GM06990 (cell line): ENCODE measurements around the gene CMKLR1.

Experiments
- DNase-seq: peaks from one replicate; pipeline ENCODE4 v3.0.0-alpha.2; 2011; ENCODE audit not compliant: insufficient read length; ENCODE audit errors: extremely low read depth
- H3K27me3 ChIP-seq: replicated peaks from 2 replicates; pipeline ENCODE4 v1.6.0; 2011; ENCODE audit warnings: low read length; ENCODE audit not compliant: control insufficient read depth, insufficient read depth
- H3K36me3 ChIP-seq: 2 replicates; pipeline ENCODE4 v1.5.1; 2011; ENCODE audit warnings: low read length; ENCODE audit not compliant: control insufficient read depth, insufficient read depth
- H3K4me3 ChIP-seq: replicated peaks from 2 replicates; pipeline ENCODE4 v1.5.1; 2011; ENCODE audit warnings: low read depth, mild to moderate bottlenecking, control low read depth, low read length
- TF ChIP-seq, protein P1 (sequence below): IDR thresholded peaks from 2 replicates; pipeline ENCODE4 v1.5.1; 2011; ENCODE audit warnings: low read length, control low read depth, mild to moderate bottlenecking, inconsistent platforms; ENCODE audit not compliant: insufficient read depth, poor library complexity, severe bottlenecking

Gene CMKLR1

DNA sequence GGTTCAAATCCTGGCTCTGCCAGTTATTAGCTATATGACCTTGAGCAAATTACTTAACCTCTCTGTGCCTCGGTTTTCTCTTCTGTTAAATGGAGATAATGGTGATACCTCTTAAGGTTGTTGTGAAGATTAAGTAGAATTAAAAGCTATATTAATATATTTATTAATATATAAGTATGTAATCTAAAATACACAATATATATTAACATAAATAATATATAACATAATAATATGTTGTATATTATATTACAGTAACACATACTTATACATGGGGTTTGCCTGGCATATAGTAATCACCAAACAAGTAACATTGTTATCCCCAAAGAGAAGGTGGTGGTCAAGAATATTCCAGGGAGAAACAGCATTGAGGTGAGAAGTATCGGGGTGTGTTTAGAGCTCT lies 92.0 kb downstream of the CMKLR1 start:
- TF ChIP-seq, protein P1, sequence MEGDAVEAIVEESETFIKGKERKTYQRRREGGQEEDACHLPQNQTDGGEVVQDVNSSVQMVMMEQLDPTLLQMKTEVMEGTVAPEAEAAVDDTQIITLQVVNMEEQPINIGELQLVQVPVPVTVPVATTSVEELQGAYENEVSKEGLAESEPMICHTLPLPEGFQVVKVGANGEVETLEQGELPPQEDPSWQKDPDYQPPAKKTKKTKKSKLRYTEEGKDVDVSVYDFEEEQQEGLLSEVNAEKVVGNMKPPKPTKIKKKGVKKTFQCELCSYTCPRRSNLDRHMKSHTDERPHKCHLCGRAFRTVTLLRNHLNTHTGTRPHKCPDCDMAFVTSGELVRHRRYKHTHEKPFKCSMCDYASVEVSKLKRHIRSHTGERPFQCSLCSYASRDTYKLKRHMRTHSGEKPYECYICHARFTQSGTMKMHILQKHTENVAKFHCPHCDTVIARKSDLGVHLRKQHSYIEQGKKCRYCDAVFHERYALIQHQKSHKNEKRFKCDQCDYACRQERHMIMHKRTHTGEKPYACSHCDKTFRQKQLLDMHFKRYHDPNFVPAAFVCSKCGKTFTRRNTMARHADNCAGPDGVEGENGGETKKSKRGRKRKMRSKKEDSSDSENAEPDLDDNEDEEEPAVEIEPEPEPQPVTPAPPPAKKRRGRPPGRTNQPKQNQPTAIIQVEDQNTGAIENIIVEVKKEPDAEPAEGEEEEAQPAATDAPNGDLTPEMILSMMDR: no peak
- DNase-seq: no peak
- Histone ChIP-seq H3K36me3 (no peaks in the 10 kb centered on the region), H3K27me3 (no peaks in the 10 kb centered on the region; the same call in none of the 2 replicates), H3K4me3 (no peak overlapping the region)

DNA sequence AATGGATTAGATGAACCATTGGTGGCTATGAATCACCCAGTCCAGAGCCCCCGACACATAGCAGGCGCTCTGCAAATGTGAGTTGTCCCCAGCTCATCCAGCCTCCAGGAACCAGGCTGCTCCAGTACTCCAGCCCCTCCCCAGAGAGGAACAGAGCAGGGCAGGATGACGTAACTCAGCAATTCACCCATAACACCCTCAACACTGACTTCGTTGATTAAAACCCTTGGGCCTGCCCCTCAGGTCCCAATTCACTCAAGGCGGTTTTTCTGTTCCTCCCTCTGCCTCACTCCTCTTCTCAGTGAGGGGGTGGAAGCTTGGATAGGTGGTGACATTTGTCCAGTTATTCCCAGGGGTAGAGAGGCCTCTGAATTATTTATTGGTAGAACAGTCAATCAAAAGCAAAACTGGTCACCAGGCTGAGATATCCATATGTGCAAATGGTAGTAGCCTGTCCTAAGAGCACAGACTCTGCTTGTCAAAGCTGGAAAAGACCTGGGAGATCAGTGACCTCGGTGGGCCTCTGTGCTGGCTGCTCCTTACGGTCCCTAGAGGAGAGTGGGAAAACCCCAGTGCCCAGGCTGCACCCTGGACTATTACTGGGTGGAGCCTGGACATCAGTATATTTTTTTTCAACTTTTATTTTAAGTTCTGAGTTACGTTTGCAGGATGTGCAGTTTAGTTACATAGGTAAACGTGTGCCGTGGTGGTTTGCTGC lies 97.0 kb downstream of the CMKLR1 start:
- no peak overlapping the region for H3K4me3 ChIP-seq
- no peak for DNase-seq
- no peaks in the 10 kb centered on the region for H3K36me3 ChIP-seq
- H3K27me3 ChIP-seq: no peaks in the 10 kb centered on the region; the same call in none of the 2 replicates
- TF ChIP-seq, protein P1: no peak

DNA sequence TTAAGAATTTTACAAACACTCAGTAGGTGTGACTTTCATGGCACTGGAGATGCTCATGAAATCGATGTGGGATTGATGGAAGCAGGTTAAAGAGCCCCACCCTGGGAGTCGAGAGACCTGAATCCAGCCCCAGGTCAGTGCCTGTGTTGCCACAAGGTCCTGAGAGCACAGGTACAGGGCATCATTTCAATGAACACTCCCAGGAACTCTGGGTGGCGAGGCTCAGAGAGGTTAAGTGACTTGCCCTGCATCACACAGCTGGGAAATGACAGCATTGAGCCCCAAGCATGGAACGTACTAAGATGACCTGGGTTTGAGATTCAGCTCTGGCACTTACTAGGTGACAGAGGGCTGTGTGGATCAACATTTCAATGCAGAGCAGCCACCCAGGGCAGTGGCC lies 98.2 kb downstream of the CMKLR1 start:
- Histone ChIP-seq H3K36me3 (no peaks in the 10 kb centered on the region), H3K27me3 (no peaks in the 10 kb centered on the region; the same call in none of the 2 replicates), H3K4me3 (no peak overlapping the region)
- TF ChIP-seq, protein P1: no peak
- no peak for DNase-seq

DNA sequence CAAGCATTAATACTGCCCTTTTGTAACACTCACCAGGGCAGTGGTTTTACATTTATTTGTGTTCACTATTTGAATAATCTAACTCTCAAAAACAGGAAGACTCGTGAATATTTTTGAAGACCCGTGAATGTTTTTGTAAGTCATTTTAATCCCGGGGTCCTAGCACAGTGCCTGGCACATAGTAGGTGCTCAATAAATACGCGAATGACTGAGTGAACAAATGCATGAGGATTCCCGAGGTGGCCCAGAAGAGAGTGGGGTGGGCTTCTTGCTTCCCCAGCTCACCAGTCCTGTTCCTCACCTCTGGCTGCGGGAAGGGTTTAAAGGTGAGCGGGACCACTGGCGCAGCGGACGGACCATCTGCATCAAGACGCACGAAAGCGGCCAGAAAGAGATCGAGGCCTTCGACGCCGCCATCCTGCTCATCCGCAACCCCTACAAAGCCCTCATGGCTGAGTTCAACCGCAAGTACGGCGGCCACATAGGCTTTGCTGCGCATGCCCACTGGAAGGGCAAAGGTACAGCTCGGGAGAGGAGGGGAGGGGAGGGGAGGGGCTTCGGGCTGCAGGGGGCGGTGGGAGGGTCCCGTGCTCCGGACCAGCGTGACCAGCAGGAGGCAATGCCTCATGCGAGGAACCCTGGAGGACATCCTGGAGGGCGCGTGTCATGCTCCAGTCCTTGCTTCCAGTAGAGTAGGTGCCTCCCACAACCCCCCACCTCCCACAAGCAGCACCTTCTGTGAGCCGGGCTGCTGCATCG lies 98.9 kb downstream of the CMKLR1 start:
- H3K27me3 ChIP-seq: no peaks in the 10 kb centered on the region; the same call in none of the 2 replicates

DNA sequence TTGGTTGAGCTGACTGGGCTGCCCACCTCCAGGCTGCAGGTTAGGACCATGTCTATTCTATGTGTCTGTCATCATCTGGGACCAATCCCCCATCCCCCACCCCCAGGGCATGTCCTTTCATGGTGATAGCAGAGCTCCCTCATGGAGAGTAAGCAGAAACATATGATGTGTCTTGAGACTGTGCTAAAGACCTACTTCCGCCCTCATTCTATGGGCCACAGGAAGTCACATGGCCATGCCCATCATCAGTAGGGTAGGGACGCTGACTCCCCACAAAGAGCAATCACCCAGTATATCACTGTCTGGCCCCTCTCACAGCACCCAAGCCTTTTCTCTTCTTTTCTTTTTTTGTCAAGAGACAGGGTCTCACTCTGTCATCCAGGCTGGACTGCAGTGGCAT lies 99.7 kb downstream of the CMKLR1 start:
- no peak for DNase-seq
- no peaks in the 10 kb centered on the region for H3K36me3 ChIP-seq
- no peak overlapping the region for H3K4me3 ChIP-seq
- TF ChIP-seq, protein P1: no peak
- no peaks in the 10 kb centered on the region; the same call in none of the 2 replicates for H3K27me3 ChIP-seq

More for the DNA sequence above, 98.9 kb downstream of the CMKLR1 start:
- TF ChIP-seq, protein P1: no peak
- no peak for DNase-seq
- H3K36me3 ChIP-seq: no peaks in the 10 kb centered on the region
- H3K4me3 ChIP-seq: no peak overlapping the region
